Measurements from ENCODE around the gene HMCN1. TPM values are rescaled to one million over a fixed set of nuclear protein-coding genes. Genes with fewer than 3 reads are reported as not detected.

Gene HMCN1
- total RNA-seq, 2 donors from 2014 or later: 1.3 to 3.7 TPM

GRCh38 chr1:185803241-185803640 is 69.0 kb downstream of the HMCN1 start:
- no peak overlapping the region for H3K27ac ChIP-seq
- H3K4me1 ChIP-seq: no peaks in the 10 kb centered on the region
- H3K9ac ChIP-seq (ENCODE audit: low read depth in 2 of 2, low read length in 2 of 2): no peak overlapping the region
- H3K9me3 ChIP-seq: no peaks in the 10 kb centered on the region
- no peak for TF ChIP-seq CTCF (IDR thresholded peaks at IDR 0.05)
- no peak for DNase-seq
- intact Hi-C loops (cut with DNase I): no loop called here
- no peak overlapping the region for H3K4me3 ChIP-seq
- H3K36me3 ChIP-seq: no peaks in the 10 kb centered on the region
- no peaks in the 10 kb centered on the region for H3K27me3 ChIP-seq

DNA sequence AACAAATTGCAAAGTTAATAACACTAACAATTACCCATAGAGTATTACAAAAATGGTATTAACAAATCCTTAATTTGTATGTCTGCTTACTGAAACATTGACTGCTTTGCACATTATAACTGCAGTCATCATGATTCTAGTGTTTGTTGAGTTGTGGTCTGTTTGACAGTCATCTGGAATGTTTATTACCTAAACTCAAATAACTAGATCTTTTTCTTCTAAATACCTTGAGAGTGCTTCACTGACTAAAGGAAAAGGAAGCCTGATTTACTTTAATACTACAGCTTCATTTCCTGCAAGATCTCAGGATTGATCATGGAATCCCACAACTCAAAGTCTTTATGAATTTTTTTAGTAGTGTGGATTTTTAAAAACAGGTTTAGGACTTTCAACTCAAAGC is 70.0 kb downstream of the HMCN1 start:
- Histone ChIP-seq H3K9me3 (no peaks in the 10 kb centered on the region), H3K4me3 (no peak overlapping the region), H3K27ac (no peak overlapping the region), H3K36me3 (no peaks in the 10 kb centered on the region), H3K27me3 (no peaks in the 10 kb centered on the region), H3K9ac (ENCODE audit: low read depth in 2 of 2, low read length in 2 of 2) (no peak overlapping the region), H3K4me1 (no peaks in the 10 kb centered on the region)
- intact Hi-C loops (cut with DNase I): no loop called here
- no peak for TF ChIP-seq CTCF (IDR thresholded peaks at IDR 0.05)
- DNase-seq: no peak

- H3K9ac ChIP-seq (ENCODE audit: low read depth in 2 of 2, low read length in 2 of 2): no peak overlapping the region
- H3K27ac ChIP-seq: no peak overlapping the region
- intact Hi-C loops (cut with DNase I): no loop called here
- no peaks in the 10 kb centered on the region for H3K36me3 ChIP-seq
- no peak for DNase-seq
- no peaks in the 10 kb centered on the region for H3K9me3 ChIP-seq
- no peak for TF ChIP-seq CTCF (IDR thresholded peaks at IDR 0.05)
- no peak overlapping the region for H3K4me3 ChIP-seq
- no peaks in the 10 kb centered on the region for H3K4me1 ChIP-seq
- no peaks in the 10 kb centered on the region for H3K27me3 ChIP-seq
Measured at GRCh38 chr1:185804608-185805007, 70.4 kb downstream of the HMCN1 start.

DNA sequence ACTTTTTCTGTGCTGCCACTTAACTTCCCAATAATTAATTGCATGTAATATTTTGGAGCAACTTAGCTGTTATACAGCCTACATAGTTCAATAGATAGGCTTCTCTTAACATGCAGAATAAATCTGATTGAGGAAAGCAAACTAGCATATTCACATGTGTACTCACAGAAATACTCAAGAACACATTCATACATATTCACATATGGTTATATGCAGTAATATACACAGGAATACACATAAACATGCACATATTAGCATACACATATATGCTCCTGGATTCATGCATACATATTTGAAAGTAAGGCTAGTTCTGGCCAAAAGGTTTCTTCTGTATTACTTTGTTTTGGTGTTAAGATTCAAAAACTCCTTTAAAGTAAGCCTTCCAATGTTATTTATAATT is 73.1 kb downstream of the HMCN1 start:
- DNase-seq: no peak
- intact Hi-C loops (cut with DNase I): no loop called here

DNA sequence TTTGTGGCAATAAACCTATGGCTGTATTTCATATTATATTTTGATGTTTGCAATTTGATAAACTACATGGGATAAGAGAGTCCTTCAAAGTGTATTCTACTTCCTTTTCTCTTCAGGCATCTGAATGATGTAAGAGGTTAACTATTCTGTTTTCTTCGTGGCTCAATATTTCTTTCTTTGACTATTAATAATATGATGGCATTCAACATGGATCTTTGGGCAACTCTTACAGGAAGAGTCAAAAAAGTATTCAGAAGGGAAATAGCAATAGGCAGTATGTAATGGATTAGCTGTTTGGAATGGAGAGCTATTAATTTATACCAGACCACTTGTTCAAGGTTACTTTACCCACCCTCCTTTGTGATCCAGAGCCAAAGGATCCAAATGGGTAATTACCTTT is 74.4 kb downstream of the HMCN1 start:
- Histone ChIP-seq H3K27ac (no peak overlapping the region), H3K9ac (ENCODE audit: low read depth in 2 of 2, low read length in 2 of 2) (no peak overlapping the region), H3K9me3 (no peaks in the 10 kb centered on the region), H3K36me3 (no peaks in the 10 kb centered on the region), H3K4me3 (no peak overlapping the region), H3K4me1 (no peaks in the 10 kb centered on the region), H3K27me3 (no peaks in the 10 kb centered on the region)
- TF ChIP-seq CTCF (IDR thresholded peaks at IDR 0.05): no peak
- intact Hi-C loops (cut with DNase I): no loop called here
- DNase-seq: no peak

More for the DNA sequence above, 73.1 kb downstream of the HMCN1 start:
- H3K9me3 ChIP-seq: no peaks in the 10 kb centered on the region
- H3K4me3 ChIP-seq: no peak overlapping the region
- H3K36me3 ChIP-seq: no peaks in the 10 kb centered on the region
- no peak for TF ChIP-seq CTCF (IDR thresholded peaks at IDR 0.05)
- no peaks in the 10 kb centered on the region for H3K27me3 ChIP-seq
- H3K9ac ChIP-seq (ENCODE audit: low read depth in 2 of 2, low read length in 2 of 2): no peak overlapping the region
- no peaks in the 10 kb centered on the region for H3K4me1 ChIP-seq
- no peak overlapping the region for H3K27ac ChIP-seq

Data from colonic mucosa (tissue), 4 donors.